ENCODE data around the gene CHIA. TPM values are rescaled to one million over a fixed set of nuclear protein-coding genes. Genes with fewer than 3 reads are reported as not detected.

The CHIA gene
- total and polyA plus RNA-seq, 2 donors (not counting 1 experiment from before 2014, with no cell fraction given) = not detected

DNA sequence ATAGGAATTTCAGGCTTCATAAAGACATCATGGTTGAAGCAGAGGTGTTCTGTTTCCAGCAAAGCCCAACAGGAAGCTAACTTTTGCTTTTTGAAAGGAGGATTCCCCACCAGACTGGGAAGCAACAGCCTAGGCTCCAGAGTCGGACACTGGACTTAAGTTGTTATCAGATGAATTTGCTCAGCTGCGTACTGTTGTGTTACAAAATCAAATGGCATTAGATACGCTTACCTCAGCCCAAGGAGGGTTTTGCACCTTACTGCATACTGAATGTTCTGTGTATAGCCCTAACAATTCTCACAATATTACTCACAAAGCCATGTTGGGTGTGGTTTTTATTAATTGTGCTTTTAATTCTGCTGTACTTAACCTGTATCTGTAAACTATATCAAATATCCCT is 547 bp upstream of the CHIA start:
- Histone ChIP-seq H3K4me1 (ENCODE audit: control insufficient read depth, extremely low read depth, insufficient read depth, low read length) (no peaks in the 10 kb centered on the region), H4K20me1 (ENCODE audit: control insufficient read depth, extremely low read depth, insufficient read depth, low read length) (no peaks in the 10 kb centered on the region), H3K4me2 (ENCODE audit: extremely low read depth, insufficient read depth, low read length) (no peak overlapping the region), H3K27me3 (ENCODE audit: control insufficient read depth, insufficient read depth, low read length) (no peaks in the 10 kb centered on the region), H3K36me3 (ENCODE audit: control insufficient read depth, insufficient read depth, low read length) (no peaks in the 10 kb centered on the region), H3K9me3 (ENCODE audit: control insufficient read depth, insufficient read depth, low read depth, low read length) (no peaks in the 10 kb centered on the region), H3K79me2 (ENCODE audit: control insufficient read depth, insufficient read depth, low read length) (no peaks in the 10 kb centered on the region), H2AFZ (ENCODE audit: low read length) (no peak overlapping the region), H3K27ac (ENCODE audit: insufficient read depth, low read length) (no peak overlapping the region), H3K9ac (ENCODE audit: insufficient read depth, low read length) (no peak overlapping the region), H3K4me3 (replicated peaks in 1 of 4; ENCODE audit: control extremely low read depth in 1 of 4, insufficient read depth in 1 of 4, low read depth in 3 of 4, low read length in 4 of 4) (no peak overlapping the region)
- no peak for TF ChIP-seq EZH2 (IDR thresholded peaks at IDR 0.05; ENCODE audit: low read length, missing control alignments)
- TF ChIP-seq, protein P1, sequence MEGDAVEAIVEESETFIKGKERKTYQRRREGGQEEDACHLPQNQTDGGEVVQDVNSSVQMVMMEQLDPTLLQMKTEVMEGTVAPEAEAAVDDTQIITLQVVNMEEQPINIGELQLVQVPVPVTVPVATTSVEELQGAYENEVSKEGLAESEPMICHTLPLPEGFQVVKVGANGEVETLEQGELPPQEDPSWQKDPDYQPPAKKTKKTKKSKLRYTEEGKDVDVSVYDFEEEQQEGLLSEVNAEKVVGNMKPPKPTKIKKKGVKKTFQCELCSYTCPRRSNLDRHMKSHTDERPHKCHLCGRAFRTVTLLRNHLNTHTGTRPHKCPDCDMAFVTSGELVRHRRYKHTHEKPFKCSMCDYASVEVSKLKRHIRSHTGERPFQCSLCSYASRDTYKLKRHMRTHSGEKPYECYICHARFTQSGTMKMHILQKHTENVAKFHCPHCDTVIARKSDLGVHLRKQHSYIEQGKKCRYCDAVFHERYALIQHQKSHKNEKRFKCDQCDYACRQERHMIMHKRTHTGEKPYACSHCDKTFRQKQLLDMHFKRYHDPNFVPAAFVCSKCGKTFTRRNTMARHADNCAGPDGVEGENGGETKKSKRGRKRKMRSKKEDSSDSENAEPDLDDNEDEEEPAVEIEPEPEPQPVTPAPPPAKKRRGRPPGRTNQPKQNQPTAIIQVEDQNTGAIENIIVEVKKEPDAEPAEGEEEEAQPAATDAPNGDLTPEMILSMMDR (conservative IDR thresholded peaks at IDR 0.05 in 1 of 2, IDR thresholded peaks at IDR 0.05 in 1 of 2; ENCODE audit: low read depth in 1 of 2, low read length in 2 of 2) = no peak
- DNase-seq (ENCODE audit: low read depth in 2 of 2) = no peak

DNA sequence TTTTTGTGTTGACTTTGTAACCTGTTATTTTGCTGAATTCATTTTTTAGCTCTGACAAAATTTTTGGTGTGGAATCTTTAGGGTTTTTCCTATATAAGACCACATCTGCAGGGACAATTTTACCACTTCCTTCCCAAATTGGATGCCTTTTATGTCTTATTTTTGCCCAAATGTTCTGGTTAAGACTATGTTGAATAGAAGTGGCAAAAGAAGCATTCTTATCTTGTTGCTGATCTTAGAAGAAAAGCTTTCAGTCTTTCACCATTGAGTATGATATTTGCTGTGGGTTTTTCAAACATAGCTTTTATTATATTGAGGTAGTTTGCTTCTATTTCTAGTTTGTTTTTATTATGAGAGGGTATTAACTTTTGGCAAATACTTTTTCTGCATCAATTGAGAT is 3.7 kb downstream of the CHIA start:
- no peak overlapping the region for H3K4me3 ChIP-seq (replicated peaks in 1 of 4; ENCODE audit: control extremely low read depth in 1 of 4, insufficient read depth in 1 of 4, low read depth in 3 of 4, low read length in 4 of 4)
- H2AFZ ChIP-seq (ENCODE audit: low read length) = no peak overlapping the region
- no peaks in the 10 kb centered on the region for H3K4me1 ChIP-seq (ENCODE audit: control insufficient read depth, extremely low read depth, insufficient read depth, low read length)
- no peaks in the 10 kb centered on the region for H4K20me1 ChIP-seq (ENCODE audit: control insufficient read depth, extremely low read depth, insufficient read depth, low read length)
- no peak for DNase-seq (ENCODE audit: low read depth in 2 of 2)
- TF ChIP-seq, protein P1 (conservative IDR thresholded peaks at IDR 0.05 in 1 of 2, IDR thresholded peaks at IDR 0.05 in 1 of 2; ENCODE audit: low read depth in 1 of 2, low read length in 2 of 2) = no peak
- TF ChIP-seq EZH2 (IDR thresholded peaks at IDR 0.05; ENCODE audit: low read length, missing control alignments) = no peak
- no peaks in the 10 kb centered on the region for H3K36me3 ChIP-seq (ENCODE audit: control insufficient read depth, insufficient read depth, low read length)
- H3K27me3 ChIP-seq (ENCODE audit: control insufficient read depth, insufficient read depth, low read length) = no peaks in the 10 kb centered on the region
- no peak overlapping the region for H3K27ac ChIP-seq (ENCODE audit: insufficient read depth, low read length)
- no peak overlapping the region for H3K4me2 ChIP-seq (ENCODE audit: extremely low read depth, insufficient read depth, low read length)
- no peaks in the 10 kb centered on the region for H3K79me2 ChIP-seq (ENCODE audit: control insufficient read depth, insufficient read depth, low read length)
- H3K9ac ChIP-seq (ENCODE audit: insufficient read depth, low read length) = no peak overlapping the region
- no peaks in the 10 kb centered on the region for H3K9me3 ChIP-seq (ENCODE audit: control insufficient read depth, insufficient read depth, low read depth, low read length)

DNA sequence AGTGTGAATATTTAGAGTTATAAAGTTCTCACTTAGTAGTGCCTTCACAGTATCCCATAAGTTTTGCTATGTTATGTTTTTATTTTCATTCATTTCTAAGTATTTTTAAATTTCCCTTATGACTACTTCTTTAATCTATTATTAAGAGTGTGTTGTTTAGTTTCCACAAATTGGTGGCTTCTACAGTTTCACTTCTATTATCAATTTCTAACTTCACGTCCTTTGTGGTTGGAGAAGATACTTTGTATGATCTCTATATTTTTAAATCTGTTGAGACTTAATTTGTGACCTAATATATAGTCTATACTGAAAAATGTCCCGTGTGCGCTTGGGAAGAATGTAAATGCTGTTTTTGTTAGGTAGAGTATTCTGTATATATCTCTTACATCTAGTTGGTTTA is 11.7 kb downstream of the CHIA start:
- no peaks in the 10 kb centered on the region for H4K20me1 ChIP-seq (ENCODE audit: control insufficient read depth, extremely low read depth, insufficient read depth, low read length)
- H3K4me2 ChIP-seq (ENCODE audit: extremely low read depth, insufficient read depth, low read length) = no peak overlapping the region
- no peak overlapping the region for H3K9ac ChIP-seq (ENCODE audit: insufficient read depth, low read length)
- no peaks in the 10 kb centered on the region for H3K4me1 ChIP-seq (ENCODE audit: control insufficient read depth, extremely low read depth, insufficient read depth, low read length)
- H3K27ac ChIP-seq (ENCODE audit: insufficient read depth, low read length) = no peak overlapping the region
- H3K36me3 ChIP-seq (ENCODE audit: control insufficient read depth, insufficient read depth, low read length) = no peaks in the 10 kb centered on the region
- H3K9me3 ChIP-seq (ENCODE audit: control insufficient read depth, insufficient read depth, low read depth, low read length) = no peaks in the 10 kb centered on the region
- no peak for TF ChIP-seq EZH2 (IDR thresholded peaks at IDR 0.05; ENCODE audit: low read length, missing control alignments)
- TF ChIP-seq, protein P1 (conservative IDR thresholded peaks at IDR 0.05 in 1 of 2, IDR thresholded peaks at IDR 0.05 in 1 of 2; ENCODE audit: low read depth in 1 of 2, low read length in 2 of 2) = no peak
- DNase-seq (ENCODE audit: low read depth in 2 of 2) = no peak
- no peak overlapping the region for H2AFZ ChIP-seq (ENCODE audit: low read length)
- H3K4me3 ChIP-seq (replicated peaks in 1 of 4; ENCODE audit: control extremely low read depth in 1 of 4, insufficient read depth in 1 of 4, low read depth in 3 of 4, low read length in 4 of 4) = no peak overlapping the region
- no peaks in the 10 kb centered on the region for H3K79me2 ChIP-seq (ENCODE audit: control insufficient read depth, insufficient read depth, low read length)
- no peaks in the 10 kb centered on the region for H3K27me3 ChIP-seq (ENCODE audit: control insufficient read depth, insufficient read depth, low read length)

Measured in fibroblast of lung (primary cell).